A549 treated with Hydrocortisone at 1 μM for 4 hours (cell line): ENCODE measurements around the gene PCBD1. TPM values are rescaled to one million over a fixed set of nuclear protein-coding genes. Genes with fewer than 3 reads are reported as not detected.

Source experiments
- total RNA-seq: library from RNA; stranded (reverse); fragments of 200-300 nt; extraction: Qiagen RNA extraction; gene quantifications from 5 replicates; pipeline ENCODE4 v1.2.3, GENCODE V29; 2022

Gene PCBD1
- total RNA-seq: 188 to 259 TPM (median 238 TPM) in 5 replicates

GRCh38 chr10:70887804-70888800, at the start of gene PCBD1:
Gene PCBD1, minus strand, starts transcription at chr10:70888565. Its CDS starts 32 bp downstream, at chr10:70888533.

Other genes starting within 250 kb of the PCBD1 start
- gene ADAMTS14, start 216.1 kb downstream of the PCBD1 start, total RNA-seq: 0.12 to 0.24 TPM (median 0.16 TPM) in 5 replicates
- gene TBATA, start 103.2 kb downstream of the PCBD1 start, total RNA-seq: not detected in 5 replicates
- 24.8 to 41.0 TPM (median 27.0 TPM) in 5 replicates for gene SGPL1, start 72.6 kb downstream of the PCBD1 start, total RNA-seq